Fibroblast of skin of left biceps (primary cell): ENCODE data around the gene EIF2B2.
"Not testable (repeated sequence)": the region's sequence is repeated elsewhere in the genome, so short reads cannot be mapped to it uniquely, and the experiment has no call there.

Experiments used
- DNase-seq, 2 experiments: peaks; one replicate each; pipeline ENCODE4 v3.0.0-alpha.2; 2013; ENCODE audit warnings: low read depth in 2 of 2

The EIF2B2 gene

GRCh38 chr14:74988993-74989392 lies 13.7 kb upstream of the EIF2B2 start:
- DNase-seq, result no peak

DNA sequence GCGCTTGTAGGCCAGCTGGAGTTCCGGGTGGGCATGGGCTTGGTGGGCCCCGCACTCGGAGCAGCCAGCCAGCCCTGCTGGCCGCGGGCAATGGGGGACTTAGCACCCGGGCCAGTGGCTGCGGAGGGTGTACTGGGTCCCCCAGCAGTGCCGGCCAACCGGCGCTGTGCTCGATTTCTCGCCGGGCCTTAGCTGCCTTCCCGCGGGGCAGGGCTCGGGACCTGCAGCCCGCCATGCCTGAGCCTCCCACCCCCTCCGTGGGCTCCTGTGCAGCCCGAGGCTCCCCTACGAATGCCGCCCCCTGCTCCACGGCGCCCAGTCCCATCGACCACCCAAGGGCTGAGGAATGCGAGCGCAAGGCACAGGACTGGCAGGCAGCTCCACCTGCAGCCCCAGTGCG lies 8.5 kb upstream of the EIF2B2 start:
- not testable (repeated sequence) for DNase-seq

DNA sequence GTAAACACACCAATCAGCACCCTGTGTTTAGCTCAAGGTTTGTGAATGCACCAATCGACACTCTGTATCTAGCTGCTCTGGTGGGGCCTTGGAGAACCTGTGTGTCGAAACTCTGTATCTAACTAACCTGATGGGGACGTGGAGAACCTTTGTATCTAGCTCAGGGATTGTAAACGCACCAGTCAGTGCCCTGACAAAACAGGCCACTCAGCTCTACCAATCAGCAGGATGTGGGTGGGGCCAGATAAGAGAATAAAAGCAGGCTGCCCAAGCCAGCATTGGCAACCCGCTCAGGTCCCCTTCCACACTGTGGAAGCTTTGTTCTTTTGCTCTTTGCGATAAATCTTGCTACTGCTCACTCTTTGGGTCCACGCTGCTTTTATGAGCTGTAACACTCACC lies 6.9 kb upstream of the EIF2B2 start:
- DNase-seq, result not testable (repeated sequence)

DNA sequence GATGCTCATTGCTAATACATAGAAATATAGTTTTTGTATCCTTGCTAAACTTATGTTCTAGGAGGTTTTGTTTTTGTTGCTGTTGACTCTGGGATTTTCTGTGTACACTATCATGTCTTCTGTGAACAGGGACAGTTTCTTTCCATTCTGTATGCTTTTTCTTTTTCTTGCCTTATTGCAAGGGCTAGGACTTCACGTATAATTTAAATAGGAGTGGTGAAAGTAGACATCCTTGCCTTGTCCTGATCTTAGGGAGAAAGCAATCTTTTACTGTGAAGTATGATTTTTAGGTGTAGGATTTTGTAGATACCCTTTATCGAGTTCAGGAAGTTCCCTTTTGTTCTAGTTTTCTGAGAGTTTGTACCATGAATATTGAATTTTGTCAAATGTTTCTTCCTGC lies 1.5 kb upstream of the EIF2B2 start:
- DNase-seq, result no peak

DNA sequence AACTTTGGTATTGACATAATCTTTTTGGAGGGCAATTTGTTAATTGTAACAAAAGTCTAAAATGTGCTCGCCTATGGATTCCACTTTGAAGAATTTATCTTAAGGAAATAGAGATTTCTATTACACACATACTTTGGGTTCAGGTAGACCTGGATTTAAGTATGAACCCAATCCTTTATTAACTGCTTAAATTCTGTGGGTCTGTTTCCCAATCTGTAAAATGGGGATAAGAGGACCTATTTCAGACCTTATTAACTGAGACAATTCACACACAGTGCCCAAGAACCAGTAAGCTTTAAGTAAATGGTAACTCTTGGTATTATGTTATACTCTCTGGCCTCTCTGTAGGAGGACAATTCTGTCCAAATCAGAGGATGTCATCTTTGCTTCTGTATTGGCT lies 822 bp upstream of the EIF2B2 start:
- DNase-seq, result no peak

GRCh38 chr14:75003250-75004027 lies 718 bp downstream of the EIF2B2 start:
- no peak for DNase-seq

- DNase-seq, result no peak
Observed at GRCh38 chr14:75005357-75005756, 2.6 kb downstream of the EIF2B2 start.

DNA sequence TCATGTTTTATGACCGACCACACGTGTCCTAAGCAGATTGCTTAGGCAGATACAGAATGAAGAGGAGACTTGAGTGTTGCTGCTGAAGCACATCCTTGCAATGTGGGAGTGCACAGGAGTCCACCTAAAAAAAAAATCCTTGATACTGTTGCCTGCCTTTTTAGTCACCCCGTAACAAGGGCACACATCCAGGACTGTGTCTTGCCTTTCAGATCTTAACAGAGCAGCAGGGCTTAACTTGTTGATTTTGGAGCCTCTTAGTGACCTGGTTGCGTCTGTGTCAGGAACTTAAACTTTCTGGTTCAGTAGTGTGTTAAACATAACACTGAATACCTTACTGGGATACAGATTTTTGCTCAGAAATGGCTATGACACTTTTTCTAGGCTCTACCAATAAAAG lies 6.5 kb downstream of the EIF2B2 start:
- DNase-seq, result no peak

DNA sequence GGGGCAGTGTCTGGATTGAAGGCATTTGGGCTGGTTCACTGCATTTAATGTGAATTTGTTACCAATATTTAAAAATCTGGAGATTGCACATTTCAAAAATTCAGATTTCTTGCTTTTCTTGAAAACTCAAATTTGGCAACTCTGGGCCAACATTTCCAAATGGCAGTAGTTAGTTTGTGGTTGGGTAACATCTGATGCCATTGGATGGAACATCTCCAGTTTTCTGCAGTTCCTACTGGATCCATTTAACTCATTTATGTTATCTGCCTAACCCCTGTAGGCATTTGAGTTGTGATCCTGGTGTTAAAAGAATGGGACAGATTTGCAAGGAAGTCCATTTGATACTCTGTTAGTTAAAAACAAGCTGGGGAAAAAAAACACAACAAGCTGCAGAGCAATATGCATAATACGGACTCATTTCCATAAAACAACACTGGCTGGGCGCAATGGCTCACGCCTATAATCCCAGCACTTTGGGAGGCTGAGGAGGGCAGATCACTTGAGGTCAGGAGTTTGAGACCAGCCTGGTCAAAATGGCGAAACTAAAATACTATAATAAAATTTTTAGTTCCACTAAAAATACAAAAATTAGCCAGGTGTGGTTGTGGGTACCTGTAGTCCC lies 7.9 kb downstream of the EIF2B2 start:
- no peak for DNase-seq

DNA sequence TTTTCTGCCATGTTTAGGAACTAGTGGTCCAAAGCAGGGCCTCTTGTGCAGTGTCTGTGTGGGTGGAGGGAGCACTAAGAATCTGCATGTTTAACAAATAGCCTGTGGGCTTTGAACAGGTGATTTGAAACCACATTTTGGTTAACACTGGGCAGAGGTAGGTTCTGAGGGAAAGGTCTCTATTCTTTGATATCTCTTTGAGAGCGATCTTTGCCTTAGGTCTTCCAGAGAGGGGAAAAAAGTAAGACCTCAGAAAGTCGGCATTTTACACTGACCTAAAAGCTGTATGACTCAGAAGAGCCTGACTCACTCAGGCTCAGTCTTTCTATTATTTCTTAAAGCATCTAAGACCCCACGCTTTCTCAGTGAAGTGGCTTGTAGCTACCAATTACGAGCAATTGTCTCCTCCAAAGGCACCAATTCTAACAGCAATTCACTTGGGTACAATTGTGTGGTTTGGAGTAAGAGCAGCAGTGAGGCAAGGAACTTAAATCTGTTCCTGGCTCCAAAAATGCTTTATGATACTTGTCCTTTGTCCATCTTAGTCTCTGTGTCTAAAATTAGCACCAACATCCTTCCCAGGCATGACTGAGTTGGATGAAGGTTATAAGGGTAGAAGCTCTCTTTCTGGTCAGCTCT lies 8.8 kb downstream of the EIF2B2 start:
- peak; percentile 20 to 25 for DNase-seq

DNA sequence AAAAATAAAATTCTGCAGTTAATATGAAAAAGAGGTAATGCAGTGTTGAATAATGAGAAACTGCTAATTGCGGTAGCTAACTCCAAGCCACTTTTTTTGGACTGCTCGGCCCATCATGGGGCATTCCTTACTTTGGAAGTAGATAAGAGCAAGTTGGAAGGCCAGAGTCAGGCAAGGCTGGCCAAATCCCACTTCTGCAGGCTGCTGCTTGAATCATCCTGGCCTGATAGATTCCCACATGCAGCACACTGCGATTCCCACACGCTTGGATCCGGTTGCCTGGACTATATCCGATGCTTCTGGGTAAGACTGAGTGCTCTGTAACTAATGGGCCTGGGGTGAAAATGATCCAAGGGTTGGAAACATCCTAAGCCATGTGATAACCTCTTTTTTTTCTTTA lies 10.6 kb downstream of the EIF2B2 start:
- no peak for DNase-seq

GRCh38 chr14:75015496-75015895 lies 12.8 kb downstream of the EIF2B2 start:
- no peak for DNase-seq

- no peak for DNase-seq
Observed at GRCh38 chr14:75016815-75017214, 14.1 kb downstream of the EIF2B2 start.

- no peak for DNase-seq
Observed at GRCh38 chr14:75018694-75019093, 16.0 kb downstream of the EIF2B2 start.

- no peak for DNase-seq
Observed at GRCh38 chr14:75022655-75023054, 19.9 kb downstream of the EIF2B2 start.

GRCh38 chr14:75023108-75023507 lies 20.4 kb downstream of the EIF2B2 start:
- DNase-seq, result no peak

DNA sequence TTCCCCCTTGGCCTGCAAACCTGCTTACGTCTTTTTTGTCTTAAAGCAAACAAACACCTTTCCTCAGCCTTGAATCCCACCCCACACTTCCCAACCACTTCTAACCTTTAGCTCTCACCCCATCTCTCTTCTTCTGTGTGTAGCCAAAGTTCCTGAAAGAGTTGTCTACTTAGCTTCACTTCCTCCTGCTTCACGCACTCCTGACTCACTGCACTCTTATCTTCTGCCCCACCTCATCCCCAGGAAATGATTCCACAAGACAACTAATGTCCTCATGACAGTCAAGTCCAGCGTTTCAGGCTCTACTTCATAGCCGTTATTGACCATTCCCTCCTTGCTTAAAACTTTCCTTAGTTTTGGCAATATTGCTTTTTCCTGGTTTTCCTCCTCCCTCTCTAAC lies 22.4 kb downstream of the EIF2B2 start:
- DNase-seq, result no peak

DNA sequence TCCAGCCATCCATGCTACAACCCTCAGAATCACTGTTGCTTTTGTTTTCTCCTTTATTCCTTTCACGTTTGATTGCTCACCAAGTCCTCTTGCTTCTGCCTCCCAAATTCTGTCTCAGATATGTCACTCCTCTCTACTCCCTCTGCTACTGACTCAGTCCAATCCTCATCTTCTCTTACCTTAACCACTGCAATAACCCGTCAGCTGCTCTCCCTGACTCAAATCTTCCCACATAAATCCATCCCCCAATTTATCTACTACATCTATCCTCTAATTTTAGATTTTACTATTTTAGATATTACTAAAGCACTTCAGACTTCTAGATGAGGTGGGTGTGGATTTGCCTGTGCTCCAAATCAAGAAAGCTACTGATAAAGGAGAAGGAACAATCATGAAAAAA lies 23.2 kb downstream of the EIF2B2 start:
- no peak for DNase-seq

- no peak for DNase-seq
Observed at GRCh38 chr14:75030147-75030546, 27.4 kb downstream of the EIF2B2 start.

GRCh38 chr14:75032939-75033338 lies 30.2 kb downstream of the EIF2B2 start:
- DNase-seq, result no peak

DNA sequence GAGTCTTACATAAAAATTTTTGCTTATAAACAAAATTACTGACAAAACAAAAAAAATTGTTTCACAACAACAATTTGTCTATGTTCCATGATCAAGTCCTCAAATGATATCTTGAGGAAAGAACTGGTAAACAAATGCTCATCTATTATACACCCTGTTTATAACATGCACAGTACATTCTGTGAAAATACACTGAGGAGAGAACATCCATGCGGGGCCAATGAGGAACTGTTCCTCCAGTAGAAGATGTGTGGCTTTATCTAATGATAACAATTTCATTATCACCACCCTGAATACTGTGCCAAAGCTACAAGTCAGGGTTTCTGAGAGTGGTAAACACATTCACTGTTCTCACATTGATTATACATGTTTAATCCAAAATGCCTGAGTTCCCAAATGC lies 37.8 kb downstream of the EIF2B2 start:
- no peak for DNase-seq

- no peak for DNase-seq
Observed at GRCh38 chr14:75040959-75041358, 38.2 kb downstream of the EIF2B2 start.

- DNase-seq, result no peak
Observed at GRCh38 chr14:75041613-75042012, 38.9 kb downstream of the EIF2B2 start.
